Stimulated activated naive CD4-positive, alpha-beta T cell (primary cell): Measurements from ENCODE around the gene RPSA.
"Not testable (repeated sequence)": the region's sequence is repeated elsewhere in the genome, so short reads cannot be mapped to it uniquely, and the experiment has no call there.

Experiments
- DNase-seq, 6 experiments: peaks; one replicate each; lab custom pipeline; 2025; lab: John Stamatoyannopoulos, UW

The RPSA gene

GRCh38 chr3:39456159-39456558 lies 49.6 kb downstream of the RPSA start:
- DNase-seq, result no peak

DNA sequence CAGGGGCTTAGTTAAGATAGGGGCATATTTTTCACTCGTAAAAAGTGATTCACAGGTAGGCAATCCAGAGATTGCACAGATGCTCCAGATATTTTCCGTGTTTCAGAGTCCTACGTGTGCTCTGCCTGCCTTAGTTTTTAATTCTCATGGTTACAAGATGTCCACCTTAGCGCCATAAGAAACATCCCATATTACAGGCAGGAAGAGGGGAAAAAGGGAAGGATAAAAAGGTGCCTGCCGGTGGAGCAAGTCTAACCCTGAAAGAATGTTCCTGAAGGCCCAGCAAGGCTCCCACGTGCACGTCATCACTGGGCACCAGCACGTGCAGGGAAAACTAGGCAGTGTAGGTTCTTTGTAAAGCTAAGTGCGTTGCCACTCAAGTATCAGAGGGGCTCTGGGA lies 50.8 kb downstream of the RPSA start:
- no peak for DNase-seq

GRCh38 chr3:39458579-39458978 lies 52.1 kb downstream of the RPSA start:
- not testable (repeated sequence) for DNase-seq

DNA sequence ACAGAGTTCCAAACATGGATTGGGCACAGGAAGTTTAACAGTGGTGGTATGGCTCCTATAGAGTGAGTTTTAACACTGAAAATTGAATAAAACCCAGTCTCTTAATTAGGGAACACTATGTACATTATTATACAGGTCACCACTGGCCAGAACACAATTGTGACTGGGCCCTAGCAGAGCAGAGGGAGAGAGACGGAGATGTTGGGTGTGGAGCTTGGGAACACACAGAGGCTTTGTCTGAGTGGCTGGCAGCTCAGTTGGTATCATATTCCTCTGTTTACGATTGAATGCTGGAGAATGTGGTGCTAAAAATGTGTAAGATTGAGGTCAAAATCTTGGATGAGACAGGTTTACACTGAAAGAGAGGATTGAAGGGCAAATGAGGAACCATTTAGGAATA lies 54.2 kb downstream of the RPSA start:
- DNase-seq, result no peak
